ENCODE measurements around the gene PHACTR1. TPM values are rescaled to one million over a fixed set of nuclear protein-coding genes. Genes with fewer than 3 reads are reported as not detected.

Gene PHACTR1
- total RNA-seq, 1 experiment from 2014 or later = 4.1 TPM

- DNase-seq (ENCODE audit: low read depth) = no peak
Observed at GRCh38 chr6:12987783-12988182, 271.2 kb downstream of the PHACTR1 start.

- DNase-seq (ENCODE audit: low read depth) = no peak
Observed at GRCh38 chr6:12990162-12990561, 273.6 kb downstream of the PHACTR1 start.

GRCh38 chr6:12991435-12991834, 274.9 kb downstream of the PHACTR1 start:
- no peak for DNase-seq (ENCODE audit: low read depth)

- DNase-seq (ENCODE audit: low read depth) = no peak
Observed at GRCh38 chr6:12992770-12993169, 276.2 kb downstream of the PHACTR1 start.

- DNase-seq (ENCODE audit: low read depth) = no peak
Observed at GRCh38 chr6:12993283-12993898, 276.8 kb downstream of the PHACTR1 start.

- no peak for DNase-seq (ENCODE audit: low read depth)
Observed at GRCh38 chr6:12995419-12995818, 278.9 kb downstream of the PHACTR1 start.

GRCh38 chr6:13000537-13000936, 284.0 kb downstream of the PHACTR1 start:
- no peak for DNase-seq (ENCODE audit: low read depth)

- DNase-seq (ENCODE audit: low read depth) = no peak
Observed at GRCh38 chr6:13001927-13002326, 285.4 kb downstream of the PHACTR1 start.

GRCh38 chr6:13004601-13005000, 288.0 kb downstream of the PHACTR1 start:
- DNase-seq (ENCODE audit: low read depth) = no peak

- no peak for DNase-seq (ENCODE audit: low read depth)
Observed at GRCh38 chr6:13005994-13006393, 289.4 kb downstream of the PHACTR1 start.

GRCh38 chr6:13006578-13007300, 290.2 kb downstream of the PHACTR1 start:
- peak; percentile 80 for DNase-seq (ENCODE audit: low read depth)

GRCh38 chr6:13007744-13008143, 291.2 kb downstream of the PHACTR1 start:
- no peak for DNase-seq (ENCODE audit: low read depth)

GRCh38 chr6:13009031-13009430, 292.5 kb downstream of the PHACTR1 start:
- no peak for DNase-seq (ENCODE audit: low read depth)

- no peak for DNase-seq (ENCODE audit: low read depth)
Observed at GRCh38 chr6:13009461-13009860, 292.9 kb downstream of the PHACTR1 start.

GRCh38 chr6:13011612-13012146, 295.1 kb downstream of the PHACTR1 start:
- DNase-seq (ENCODE audit: low read depth) = no peak

GRCh38 chr6:13012296-13012695, 295.7 kb downstream of the PHACTR1 start:
- no peak for DNase-seq (ENCODE audit: low read depth)

- DNase-seq (ENCODE audit: low read depth) = peak; percentile 35
Observed at GRCh38 chr6:13012977-13013680, 296.6 kb downstream of the PHACTR1 start.

- DNase-seq (ENCODE audit: low read depth) = peak; percentile 25
Observed at GRCh38 chr6:13013681-13014503, 297.3 kb downstream of the PHACTR1 start.

- peak; percentile 14 for DNase-seq (ENCODE audit: low read depth)
Observed at GRCh38 chr6:13014504-13015378, 298.2 kb downstream of the PHACTR1 start.

- DNase-seq (ENCODE audit: low read depth) = no peak
Observed at GRCh38 chr6:13015379-13015681, 298.8 kb downstream of the PHACTR1 start.

- DNase-seq (ENCODE audit: low read depth) = no peak
Observed at GRCh38 chr6:13024616-13025015, 308.0 kb downstream of the PHACTR1 start.

Data from Daoy (cell line).